Suprapubic skin (tissue), 3 donors: Measurements from ENCODE around the gene ANGEL1.

ENCODE experiments used
- POLR2A ChIP-seq, 2 donors: fragments of 450-650 bp; IDR thresholded peaks; one replicate each; pipeline ENCODE4 v1.6.1; 2017; ENCODE audit warnings: antibody characterized with exemption in 2 of 2, mild to moderate bottlenecking in 2 of 2, moderate library complexity in 2 of 2
- TF ChIP-seq, protein P1 (sequence below), 2 donors: fragments of 200-600 bp in 1 of 2; fragments of 450-650 bp in 1 of 2; sonication (generic) in 1 of 2; IDR thresholded peaks; one replicate each; pipeline ENCODE4 v1.5.1; 2016 to 2019; ENCODE audit warnings: antibody characterized with exemption in 2 of 2, mild to moderate bottlenecking in 1 of 2, moderate library complexity in 1 of 2

DNA sequence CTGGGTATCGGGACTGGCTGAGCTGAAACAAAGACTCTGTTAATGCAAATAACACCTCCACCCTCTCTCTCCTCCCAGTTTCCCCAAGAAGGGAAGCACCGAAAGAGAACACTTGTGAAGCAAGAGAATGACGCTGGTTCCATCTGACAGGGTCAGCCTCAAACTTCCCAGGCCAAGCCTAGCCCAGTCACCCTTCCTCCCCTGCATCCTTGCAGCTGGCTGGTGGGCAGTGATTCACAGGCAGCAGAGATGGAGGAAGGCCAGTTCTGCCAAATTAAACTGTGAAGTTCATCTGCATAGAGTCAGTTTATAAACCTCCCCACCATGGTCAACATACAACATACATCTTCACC, 16.3 kb upstream of the ANGEL1 start:
- TF ChIP-seq POLR2A (IDR thresholded peaks at IDR 0.05) = no peak
- TF ChIP-seq, protein P1, sequence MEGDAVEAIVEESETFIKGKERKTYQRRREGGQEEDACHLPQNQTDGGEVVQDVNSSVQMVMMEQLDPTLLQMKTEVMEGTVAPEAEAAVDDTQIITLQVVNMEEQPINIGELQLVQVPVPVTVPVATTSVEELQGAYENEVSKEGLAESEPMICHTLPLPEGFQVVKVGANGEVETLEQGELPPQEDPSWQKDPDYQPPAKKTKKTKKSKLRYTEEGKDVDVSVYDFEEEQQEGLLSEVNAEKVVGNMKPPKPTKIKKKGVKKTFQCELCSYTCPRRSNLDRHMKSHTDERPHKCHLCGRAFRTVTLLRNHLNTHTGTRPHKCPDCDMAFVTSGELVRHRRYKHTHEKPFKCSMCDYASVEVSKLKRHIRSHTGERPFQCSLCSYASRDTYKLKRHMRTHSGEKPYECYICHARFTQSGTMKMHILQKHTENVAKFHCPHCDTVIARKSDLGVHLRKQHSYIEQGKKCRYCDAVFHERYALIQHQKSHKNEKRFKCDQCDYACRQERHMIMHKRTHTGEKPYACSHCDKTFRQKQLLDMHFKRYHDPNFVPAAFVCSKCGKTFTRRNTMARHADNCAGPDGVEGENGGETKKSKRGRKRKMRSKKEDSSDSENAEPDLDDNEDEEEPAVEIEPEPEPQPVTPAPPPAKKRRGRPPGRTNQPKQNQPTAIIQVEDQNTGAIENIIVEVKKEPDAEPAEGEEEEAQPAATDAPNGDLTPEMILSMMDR (IDR thresholded peaks at IDR 0.05) = no peak
